HG03565 (cell line): ENCODE data around the gene CD300C.
"Not testable (repeated sequence)": the region's sequence is repeated elsewhere in the genome, so short reads cannot be mapped to it uniquely, and the experiment has no call there.

Experiments used
- ATAC-seq: cut with Tn5 transposase; IDR thresholded peaks from one replicate; pipeline ENCODE4 v1.9.1; 2021; ENCODE audit warnings: mild to moderate bottlenecking, moderate library complexity; ENCODE audit not compliant: unreplicated experiment

CD300C gene

GRCh38 chr17:74563358-74563757 lies 17.4 kb upstream of the CD300C start:
- ATAC-seq = no peak

GRCh38 chr17:74561586-74561985 lies 15.7 kb upstream of the CD300C start:
- ATAC-seq = no peak

- ATAC-seq = no peak
Observed at GRCh38 chr17:74558882-74559519, 13.1 kb upstream of the CD300C start.

- ATAC-seq = not testable (repeated sequence)
Observed at GRCh38 chr17:74558402-74558801, 12.5 kb upstream of the CD300C start.

GRCh38 chr17:74555427-74555940 lies 9.6 kb upstream of the CD300C start:
- no peak for ATAC-seq

GRCh38 chr17:74554909-74555308 lies 9.0 kb upstream of the CD300C start:
- no peak for ATAC-seq

GRCh38 chr17:74552037-74552436 lies 6.1 kb upstream of the CD300C start:
- no peak for ATAC-seq

GRCh38 chr17:74550602-74551001 lies 4.7 kb upstream of the CD300C start:
- ATAC-seq = no peak

GRCh38 chr17:74549343-74549742 lies 3.4 kb upstream of the CD300C start:
- no peak for ATAC-seq

GRCh38 chr17:74547736-74548135 lies 1.8 kb upstream of the CD300C start:
- ATAC-seq = no peak

- ATAC-seq = no peak
Observed at GRCh38 chr17:74547264-74547663, 1.3 kb upstream of the CD300C start.

- ATAC-seq = no peak
Observed at GRCh38 chr17:74546586-74546985, 671 bp upstream of the CD300C start.

- no peak for ATAC-seq
Observed at GRCh38 chr17:74544991-74545842, 698 bp downstream of the CD300C start.

GRCh38 chr17:74543891-74544760 lies 1.8 kb downstream of the CD300C start:
- ATAC-seq = no peak

- ATAC-seq = no peak
Observed at GRCh38 chr17:74543406-74543805, 2.5 kb downstream of the CD300C start.

GRCh38 chr17:74542727-74543383 lies 3.1 kb downstream of the CD300C start:
- ATAC-seq = no peak

GRCh38 chr17:74542166-74542565 lies 3.7 kb downstream of the CD300C start:
- no peak for ATAC-seq

- ATAC-seq = no peak
Observed at GRCh38 chr17:74541176-74542111, 4.5 kb downstream of the CD300C start.

GRCh38 chr17:74539281-74539820 lies 6.6 kb downstream of the CD300C start:
- no peak for ATAC-seq
